Measurements from ENCODE around the gene GPR65.

Gene GPR65

DNA sequence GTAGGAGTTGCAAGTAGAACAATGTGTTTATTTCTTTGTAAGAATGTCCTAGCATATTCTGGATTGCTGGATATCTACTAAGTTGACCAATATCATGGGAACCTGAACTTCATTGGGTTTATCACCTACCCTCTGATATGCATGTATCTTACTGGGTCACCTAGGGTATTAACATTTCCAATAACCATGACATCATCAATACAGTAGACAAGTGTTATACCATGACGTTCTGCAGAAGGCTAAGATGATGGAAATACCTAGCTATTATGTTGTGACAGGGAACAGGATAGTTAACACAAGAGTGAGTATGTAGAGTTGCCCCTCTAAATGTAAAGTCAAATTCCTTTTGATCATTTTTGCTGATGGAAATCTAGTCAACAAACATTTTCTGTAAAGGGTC is 26.0 kb downstream of the GPR65 start:
- no peak for DNase-seq (ENCODE audit: low read depth)
- H3K4me3 ChIP-seq (ENCODE audit: low read depth, low read length): no peak overlapping the region

DNA sequence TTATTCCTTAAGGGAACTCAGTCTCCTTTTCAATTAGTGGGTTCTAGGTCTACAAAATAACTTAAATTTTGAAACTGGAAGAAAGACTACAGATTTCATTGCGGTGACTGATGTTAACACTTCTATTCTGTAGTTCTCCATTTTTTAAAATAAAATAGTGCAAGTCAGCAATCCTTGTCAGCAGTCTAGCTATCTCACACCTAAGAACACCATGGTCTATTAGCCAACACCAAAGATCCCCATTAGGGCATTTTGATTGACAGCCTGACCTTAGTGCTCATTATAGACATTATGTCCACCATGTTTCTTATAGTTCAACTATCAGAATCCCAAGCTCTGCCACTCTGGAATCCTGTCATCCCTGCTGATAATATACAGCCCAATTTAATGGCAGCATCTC is 27.4 kb downstream of the GPR65 start:
- H3K4me3 ChIP-seq (ENCODE audit: low read depth, low read length): no peak overlapping the region

DNA sequence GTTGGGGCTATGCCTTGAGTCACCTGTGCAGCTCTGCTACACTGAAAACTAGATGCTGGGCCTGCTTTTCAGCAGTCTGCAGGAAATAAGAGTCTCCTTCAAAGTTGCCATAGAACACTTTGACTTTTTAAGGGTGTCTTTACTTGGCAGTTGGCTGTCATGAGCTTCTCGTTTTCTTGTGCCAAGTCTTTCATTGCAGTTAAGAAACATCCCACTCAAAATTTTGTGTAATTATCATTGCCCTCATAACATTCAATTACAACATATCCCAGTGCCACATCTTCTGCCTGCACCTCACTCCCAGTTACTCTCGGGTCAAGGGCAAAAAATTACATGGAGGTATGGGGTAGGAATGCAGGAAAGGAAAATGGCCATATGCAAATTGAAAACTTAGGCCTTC is 29.1 kb downstream of the GPR65 start:
- DNase-seq (ENCODE audit: low read depth): no peak

More for the DNA sequence above, 27.4 kb downstream of the GPR65 start:
- DNase-seq (ENCODE audit: low read depth): no peak

DNA sequence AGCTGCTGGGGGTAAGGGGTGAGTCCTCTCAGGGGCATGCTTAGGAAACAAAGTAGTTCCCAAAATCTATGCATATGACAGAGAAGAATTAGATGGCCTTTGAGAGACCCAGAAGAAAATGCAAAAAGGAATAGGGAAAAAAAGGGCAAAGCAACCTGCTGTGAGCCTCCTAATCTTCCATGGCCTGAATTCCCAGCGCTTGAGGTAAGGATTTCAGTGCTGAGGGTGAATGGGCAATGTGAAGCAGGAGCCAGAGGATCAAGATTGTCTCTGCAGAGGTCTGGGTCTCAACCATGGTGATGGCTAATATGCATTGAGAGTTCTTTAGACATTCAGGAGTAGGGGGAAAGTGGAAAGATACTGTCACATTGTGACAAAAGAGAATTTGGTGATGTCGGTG is 31.5 kb downstream of the GPR65 start:
- H3K4me3 ChIP-seq (ENCODE audit: low read depth, low read length): no peak overlapping the region
- no peak for DNase-seq (ENCODE audit: low read depth)

More for the DNA sequence above, 29.1 kb downstream of the GPR65 start:
- no peak overlapping the region for H3K4me3 ChIP-seq (ENCODE audit: low read depth, low read length)

DNA sequence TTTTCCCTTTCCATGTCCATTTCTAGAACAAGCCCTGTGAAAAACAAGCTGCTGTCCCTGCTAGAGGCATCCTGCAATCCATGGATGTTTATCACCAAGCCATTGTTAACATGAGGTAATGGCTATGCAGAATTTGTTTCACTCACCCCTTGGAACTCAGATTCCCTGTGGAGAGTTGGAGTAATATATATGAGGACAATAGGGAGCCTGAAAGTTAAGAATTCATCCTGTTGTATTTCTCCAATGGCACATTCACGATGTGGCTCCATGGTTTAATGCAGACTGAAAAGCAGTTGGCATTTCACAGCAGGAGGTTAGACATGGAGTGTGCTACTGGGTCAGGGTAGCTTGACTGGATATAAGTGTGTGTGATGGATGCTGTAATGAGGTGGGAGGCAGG is 32.4 kb downstream of the GPR65 start:
- no peak for DNase-seq (ENCODE audit: low read depth)
- no peak overlapping the region for H3K4me3 ChIP-seq (ENCODE audit: low read depth, low read length)

DNA sequence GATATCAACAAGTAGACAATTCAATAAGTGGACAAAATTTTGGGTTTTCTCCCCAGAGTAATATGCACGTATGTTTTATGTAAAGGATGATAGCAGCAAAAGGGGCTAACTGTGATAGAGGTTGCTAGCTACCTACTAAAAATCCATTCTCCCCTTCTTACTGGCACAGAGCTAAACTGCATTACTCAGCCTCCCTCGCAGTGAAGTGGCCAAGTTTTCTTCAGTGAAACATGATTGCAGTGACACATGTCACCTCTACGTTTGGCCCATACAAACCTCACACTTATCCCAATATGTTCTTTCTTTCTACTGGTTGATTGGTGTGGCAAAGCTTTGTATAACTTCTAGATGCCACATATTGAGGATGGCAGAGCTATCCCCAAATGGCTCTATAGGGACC is 34.3 kb downstream of the GPR65 start:
- DNase-seq (ENCODE audit: low read depth): no peak
- H3K4me3 ChIP-seq (ENCODE audit: low read depth, low read length): no peak overlapping the region

DNA sequence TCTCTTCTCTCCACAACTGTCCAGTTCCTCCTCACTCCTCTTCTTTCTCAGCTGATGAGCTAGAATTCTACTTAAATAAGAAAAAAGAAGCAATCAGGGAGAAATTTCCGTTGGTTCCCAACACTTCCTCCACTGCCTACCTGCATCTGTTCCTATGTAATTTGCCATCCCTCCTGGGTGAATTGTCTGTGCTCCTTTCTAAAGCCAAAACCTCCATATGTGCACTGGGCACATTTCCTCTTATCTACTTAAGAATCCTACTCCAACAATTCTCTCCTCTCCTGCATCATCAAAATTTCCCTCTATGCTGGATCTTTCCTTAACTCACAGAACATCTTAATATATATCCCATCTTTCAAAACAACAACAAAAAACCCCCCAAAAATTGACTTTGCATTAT is 35.2 kb downstream of the GPR65 start:
- DNase-seq (ENCODE audit: low read depth): no peak

DNA sequence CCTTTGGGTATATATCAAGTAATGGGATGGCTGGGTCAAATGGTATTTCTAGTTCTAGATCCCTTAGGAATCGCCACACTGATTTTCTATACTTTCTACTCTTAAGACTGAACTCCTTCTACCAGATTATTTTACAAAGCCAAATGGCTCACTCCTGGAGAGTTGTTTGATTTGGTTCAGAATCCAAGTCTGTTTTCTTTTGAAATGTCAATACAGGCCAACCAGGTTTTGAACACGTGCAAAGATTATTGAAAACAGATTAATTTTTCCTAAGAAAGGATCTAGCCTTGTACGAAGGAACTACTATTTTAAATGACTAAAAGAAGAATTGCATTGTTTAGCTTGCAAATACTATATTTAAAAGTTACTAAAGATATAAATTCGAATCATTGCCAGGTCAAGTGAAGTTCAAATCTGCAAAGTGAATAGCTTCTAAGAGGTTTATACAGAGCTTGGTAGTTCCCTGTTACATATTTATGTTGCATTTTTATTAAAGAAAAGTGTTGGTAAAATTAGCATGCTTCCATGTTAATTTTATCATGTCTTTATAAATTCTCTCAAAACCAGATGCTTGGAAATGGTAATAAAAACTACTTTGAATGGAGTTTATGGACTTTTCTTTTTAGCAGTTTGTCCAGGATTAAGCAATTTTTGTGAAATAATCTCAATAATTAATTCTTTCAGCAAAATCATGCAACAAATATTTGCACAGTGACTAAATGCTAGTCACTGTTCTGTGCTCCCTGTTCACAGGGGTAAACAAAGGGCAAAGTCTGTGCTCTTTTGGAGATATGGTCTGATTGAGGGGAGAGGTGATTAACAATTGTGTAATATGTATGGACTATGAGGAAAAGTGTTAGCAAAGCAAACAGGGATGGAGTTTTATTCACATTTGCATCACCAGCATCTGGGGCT is 38.9 kb downstream of the GPR65 start:
- no peak overlapping the region for H3K4me3 ChIP-seq (ENCODE audit: low read depth, low read length)
- no peak for DNase-seq (ENCODE audit: low read depth)

More for the DNA sequence above, 35.2 kb downstream of the GPR65 start:
- H3K4me3 ChIP-seq (ENCODE audit: low read depth, low read length): no peak overlapping the region

DNA sequence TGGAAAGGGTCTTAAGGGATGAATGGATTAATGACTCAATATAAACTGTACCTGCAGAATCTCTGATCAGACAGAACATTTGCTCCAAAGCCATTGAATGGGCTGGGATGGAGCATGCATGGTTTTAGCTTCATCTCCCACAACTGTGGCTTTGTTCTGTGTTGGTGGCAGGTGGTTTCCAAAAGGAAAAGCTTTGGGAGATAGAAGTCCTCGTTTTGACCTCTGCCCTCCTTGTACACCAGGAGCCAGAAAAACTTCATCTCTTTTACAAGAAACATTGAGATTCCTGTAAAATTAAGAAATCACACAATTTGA is 39.5 kb downstream of the GPR65 start:
- no peak overlapping the region for H3K4me3 ChIP-seq (ENCODE audit: low read depth, low read length)
- DNase-seq (ENCODE audit: low read depth): no peak

DNA sequence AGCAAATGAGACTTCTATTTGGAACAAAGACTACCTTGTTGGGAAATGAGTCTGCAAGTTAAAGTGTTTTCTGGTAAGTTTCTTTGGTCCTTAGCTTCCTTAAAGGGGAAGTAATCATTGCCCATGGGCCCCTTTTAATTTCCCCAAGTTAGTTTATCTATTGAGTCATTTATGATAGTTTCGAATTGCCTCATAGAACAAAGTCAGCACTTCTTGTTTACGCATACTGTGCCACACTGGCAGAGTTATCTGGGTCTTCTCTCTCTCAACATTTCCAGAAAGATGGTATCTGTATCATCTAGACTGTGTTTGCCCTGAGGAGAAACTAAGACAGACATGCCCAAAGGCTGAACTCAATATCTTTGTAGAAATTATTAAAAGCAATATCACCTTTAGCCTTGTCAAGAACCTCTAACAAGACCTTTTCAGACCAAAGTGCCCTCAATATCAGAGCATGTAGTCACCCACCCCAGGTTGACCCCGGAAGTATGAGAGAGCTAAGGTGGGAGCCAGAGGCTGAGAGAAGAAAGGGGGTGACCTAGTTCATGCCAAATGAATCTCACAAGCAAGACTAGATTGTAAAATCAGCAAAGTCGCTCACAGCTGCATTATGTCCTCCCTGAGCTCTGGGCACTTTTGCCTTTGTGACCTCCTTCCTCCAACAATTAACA is 40.0 kb downstream of the GPR65 start:
- DNase-seq (ENCODE audit: low read depth): no peak
- no peak overlapping the region for H3K4me3 ChIP-seq (ENCODE audit: low read depth, low read length)

DNA sequence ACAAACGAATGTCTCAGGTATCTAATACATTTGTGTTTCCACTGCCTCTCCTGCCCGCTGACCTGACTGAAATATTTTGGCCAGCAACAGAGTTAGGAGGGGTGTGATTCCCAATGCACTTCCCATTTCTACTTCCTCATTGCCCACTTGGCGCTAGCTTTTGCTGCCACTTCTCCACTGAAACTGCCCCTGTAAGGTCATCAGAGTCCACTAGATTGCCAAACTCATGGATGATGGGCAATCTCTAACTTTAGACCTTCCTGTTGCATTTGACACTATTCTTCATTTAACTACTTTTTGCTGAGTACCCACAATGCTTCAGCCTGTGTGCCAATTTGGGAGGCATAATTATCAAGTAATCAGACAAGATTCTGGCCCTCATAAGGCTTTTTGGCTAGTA is 40.8 kb downstream of the GPR65 start:
- DNase-seq (ENCODE audit: low read depth): no peak
- H3K4me3 ChIP-seq (ENCODE audit: low read depth, low read length): no peak overlapping the region

DNA sequence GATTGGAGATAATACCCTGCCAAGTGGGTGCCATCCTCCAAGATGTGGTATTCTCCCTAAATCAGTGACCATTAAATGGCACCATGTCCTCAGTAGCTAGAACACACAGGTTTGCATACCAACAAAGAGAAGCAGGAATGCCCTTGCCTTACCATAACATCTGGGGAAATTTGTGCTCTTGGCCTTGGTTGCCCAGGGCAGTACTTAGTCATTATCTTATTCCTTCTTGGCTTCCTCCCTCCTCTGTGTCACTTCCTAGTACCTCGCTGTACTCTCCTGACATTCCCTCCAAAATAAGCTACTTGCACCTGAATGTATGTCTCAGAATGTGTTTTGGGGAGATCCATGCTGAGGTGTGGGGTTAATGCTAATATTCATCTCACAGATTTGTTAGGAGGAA is 43.4 kb downstream of the GPR65 start:
- no peak for DNase-seq (ENCODE audit: low read depth)
- H3K4me3 ChIP-seq (ENCODE audit: low read depth, low read length): no peak overlapping the region

DNA sequence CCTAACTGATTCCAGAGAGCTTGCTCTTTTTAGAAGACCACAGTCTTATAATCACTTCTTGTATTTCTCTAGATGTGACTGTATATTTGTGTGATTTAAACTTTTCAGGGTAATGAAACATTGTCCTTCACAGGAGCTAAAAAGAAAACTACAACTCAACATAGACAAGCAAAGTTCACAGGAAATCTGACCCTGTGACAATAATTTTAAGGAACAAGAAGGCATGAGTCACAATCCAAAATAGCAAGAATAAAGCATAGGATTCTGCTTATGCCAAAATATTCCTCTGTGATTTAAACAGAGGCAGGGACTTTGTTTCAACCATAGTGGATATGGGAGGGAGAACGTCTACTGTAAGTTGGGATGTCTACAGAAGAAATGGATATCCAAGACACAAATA is 44.3 kb downstream of the GPR65 start:
- no peak for DNase-seq (ENCODE audit: low read depth)
- H3K4me3 ChIP-seq (ENCODE audit: low read depth, low read length): no peak overlapping the region

DNA sequence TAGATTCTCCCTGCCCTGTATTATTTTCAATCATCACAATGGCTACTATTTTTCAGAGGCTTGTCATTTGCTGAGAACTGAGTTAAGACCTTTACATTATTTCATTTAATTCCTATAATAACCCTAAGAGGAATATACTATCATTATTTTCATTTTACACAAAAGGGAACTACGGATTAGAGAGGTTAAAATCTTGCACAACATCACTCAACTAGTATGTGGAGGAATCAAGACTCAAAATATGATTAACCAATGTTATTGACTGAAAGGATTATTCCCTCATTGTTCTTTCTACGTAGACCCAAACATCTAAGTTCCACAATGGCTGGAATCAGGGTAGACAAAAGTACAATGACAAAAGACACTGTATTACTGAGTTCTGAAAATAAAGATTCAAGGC is 45.0 kb downstream of the GPR65 start:
- no peak for DNase-seq (ENCODE audit: low read depth)
- H3K4me3 ChIP-seq (ENCODE audit: low read depth, low read length): no peak overlapping the region

DNA sequence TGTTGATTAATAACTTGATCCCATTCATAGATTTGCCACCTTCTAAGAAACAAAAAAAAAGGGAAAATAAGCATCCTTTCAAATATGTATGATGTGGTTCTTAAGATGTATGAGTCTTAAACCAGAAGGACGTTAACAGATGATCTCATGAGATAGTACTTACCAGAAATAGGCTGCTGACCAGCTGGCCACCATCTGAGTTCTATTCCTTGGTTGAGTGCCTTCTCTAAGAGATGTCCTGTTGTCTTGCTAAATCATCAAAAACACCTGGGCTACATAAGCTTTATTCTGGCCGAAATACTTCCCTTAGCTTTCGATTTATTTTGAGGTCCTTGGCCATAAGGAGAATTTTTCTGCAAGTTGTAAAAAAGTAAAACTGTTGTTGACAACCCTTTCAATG is 55.6 kb downstream of the GPR65 start:
- no peak for DNase-seq (ENCODE audit: low read depth)
- no peak overlapping the region for H3K4me3 ChIP-seq (ENCODE audit: low read depth, low read length)

DNA sequence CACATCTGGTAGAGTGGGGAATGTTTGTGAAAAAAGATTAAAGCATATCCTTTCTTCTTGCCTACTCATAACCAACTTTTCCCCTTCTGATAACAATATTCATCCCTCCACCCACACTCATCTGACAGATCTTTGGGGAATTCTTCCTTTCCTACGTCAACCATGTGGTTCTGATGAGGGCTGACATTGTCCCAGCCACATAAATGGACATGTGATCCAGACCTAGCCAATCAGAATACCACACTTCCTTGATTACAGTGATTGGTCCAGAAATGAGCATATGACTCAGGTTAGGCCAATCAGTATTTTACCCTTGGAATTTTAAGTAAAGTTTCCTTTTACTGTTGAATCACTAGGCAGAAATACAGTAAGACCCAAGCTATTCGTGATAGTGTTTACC is 58.9 kb downstream of the GPR65 start:
- no peak for DNase-seq (ENCODE audit: low read depth)
- H3K4me3 ChIP-seq (ENCODE audit: low read depth, low read length): no peak overlapping the region

Data from skeletal muscle cell (primary cell).